PC-3 (cell line): ENCODE measurements around the gene RHEX.

ENCODE experiments used
- EZH2 ChIP-seq: fragments of 300-600 bp; sonication (generic); IDR thresholded peaks from one replicate; pipeline ENCODE4 v1.6.1; 2017; ENCODE audit warnings: antibody characterized with exemption, mild to moderate bottlenecking, low read length; ENCODE audit not compliant: unreplicated experiment
- TF ChIP-seq, protein P1 (sequence below): fragments of 300-600 bp; sonication (generic); conservative IDR thresholded peaks from 2 replicates; pipeline ENCODE4 v1.5.1; 2017; ENCODE audit warnings: antibody characterized with exemption, low read depth, mild to moderate bottlenecking, low read length

DNA sequence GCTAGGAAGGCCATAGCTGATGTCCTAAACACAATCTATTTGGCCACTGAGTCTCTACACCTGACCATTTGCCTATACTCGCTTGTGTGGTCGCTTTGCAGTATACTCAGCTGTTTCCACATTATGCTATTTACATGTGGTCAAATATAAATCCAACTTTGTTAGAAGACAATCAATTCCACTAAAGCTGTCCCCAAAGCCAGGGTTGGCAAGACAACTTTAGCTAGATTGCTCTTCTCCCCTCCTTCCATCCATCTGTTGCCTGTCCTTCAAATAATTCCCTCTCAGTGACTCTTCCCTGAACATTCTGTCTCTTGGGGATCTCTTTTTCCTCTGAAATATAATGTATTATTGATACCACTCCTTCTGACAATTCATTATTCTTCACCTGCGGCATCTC lies 34.1 kb downstream of the RHEX start:
- TF ChIP-seq, protein P1, sequence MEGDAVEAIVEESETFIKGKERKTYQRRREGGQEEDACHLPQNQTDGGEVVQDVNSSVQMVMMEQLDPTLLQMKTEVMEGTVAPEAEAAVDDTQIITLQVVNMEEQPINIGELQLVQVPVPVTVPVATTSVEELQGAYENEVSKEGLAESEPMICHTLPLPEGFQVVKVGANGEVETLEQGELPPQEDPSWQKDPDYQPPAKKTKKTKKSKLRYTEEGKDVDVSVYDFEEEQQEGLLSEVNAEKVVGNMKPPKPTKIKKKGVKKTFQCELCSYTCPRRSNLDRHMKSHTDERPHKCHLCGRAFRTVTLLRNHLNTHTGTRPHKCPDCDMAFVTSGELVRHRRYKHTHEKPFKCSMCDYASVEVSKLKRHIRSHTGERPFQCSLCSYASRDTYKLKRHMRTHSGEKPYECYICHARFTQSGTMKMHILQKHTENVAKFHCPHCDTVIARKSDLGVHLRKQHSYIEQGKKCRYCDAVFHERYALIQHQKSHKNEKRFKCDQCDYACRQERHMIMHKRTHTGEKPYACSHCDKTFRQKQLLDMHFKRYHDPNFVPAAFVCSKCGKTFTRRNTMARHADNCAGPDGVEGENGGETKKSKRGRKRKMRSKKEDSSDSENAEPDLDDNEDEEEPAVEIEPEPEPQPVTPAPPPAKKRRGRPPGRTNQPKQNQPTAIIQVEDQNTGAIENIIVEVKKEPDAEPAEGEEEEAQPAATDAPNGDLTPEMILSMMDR = no peak
- TF ChIP-seq EZH2 = no peak
